HepG2 (cell line): ENCODE measurements around the gene CCR9. TPM values are rescaled to one million over a fixed set of nuclear protein-coding genes. Genes with fewer than 3 reads are reported as not detected.

ENCODE experiments used
- HNRNPH1 ChIP-seq: fragments of 200-400 bp; formaldehyde crosslinking; optimal IDR thresholded peaks from 2 replicates; pipeline ENCODE3; 2017; ENCODE audit warnings: mild to moderate bottlenecking, low read depth, low read length
- HNRNPL ChIP-seq: fragments of 200-400 bp; formaldehyde crosslinking; IDR thresholded peaks from 2 replicates; pipeline ENCODE4 v1.6.1; 2017; ENCODE audit warnings: mild to moderate bottlenecking, low read depth, low read length
- HOMEZ ChIP-seq: IDR thresholded peaks from 2 replicates; pipeline ENCODE4 v1.6.1; 2016; ENCODE audit warnings: low read depth
- IRX3 ChIP-seq: sonication (generic); formaldehyde crosslinking; IDR thresholded peaks from 2 replicates; pipeline ENCODE4 v1.8.1; 2023; ENCODE audit warnings: mild to moderate bottlenecking, low read depth, missing genetic modification reagents, borderline replicate concordance
- ISX ChIP-seq: sonication (generic); formaldehyde crosslinking; conservative IDR thresholded peaks from 2 replicates; pipeline ENCODE4 v1.5.0; 2020; ENCODE audit warnings: missing genetic modification reagents
- PAF1 ChIP-seq: IDR thresholded peaks from 2 replicates; pipeline ENCODE4 v1.6.1; 2016; ENCODE audit warnings: missing genetic modification reagents, missing compliant biosample characterization
- SRY ChIP-seq: sonication (generic); formaldehyde crosslinking; IDR thresholded peaks from 2 replicates; pipeline ENCODE4 v1.8.0; 2022; ENCODE audit warnings: mild to moderate bottlenecking, missing genetic modification reagents
- ZNF607 ChIP-seq: sonication (generic); formaldehyde crosslinking; IDR thresholded peaks from 2 replicates; pipeline ENCODE4 v1.5.1; 2020; ENCODE audit warnings: missing genetic modification reagents, mild to moderate bottlenecking, borderline replicate concordance
- ZNF850 ChIP-seq: sonication (generic); formaldehyde crosslinking; conservative IDR thresholded peaks from 2 replicates; pipeline ENCODE4 v1.9.0; 2021; ENCODE audit warnings: mild to moderate bottlenecking, missing genetic modification reagents
- polyA plus RNA-seq, 8 experiments: library from polyadenylated mRNA; depleted of rRNA in 3 of 8; stranded (reverse) in 7 of 8; unstranded in 1 of 8; fragments of >200 nt; fragmentation: Illumina TruSeq in 4 of 8; extraction: Trizol in 4 of 8; gene quantifications; 2 replicates each; pipeline versions ENCODE4 v1.2.1 to v1.2.3, GENCODE V29; 2011 to 2016; ENCODE audit warnings: low read depth in 4 of 8, missing spikeins in 1 of 8, mixed read lengths in 1 of 8; ENCODE audit not compliant: insufficient read depth in 1 of 8
- total RNA-seq, 5 experiments: library from RNA; depleted of rRNA; stranded (reverse); fragments of >200 nt; fragmentation: Illumina TruSeq; extraction: Trizol; gene quantifications; 2 replicates each; pipeline ENCODE4 v1.2.3, GENCODE V29; 2016; ENCODE audit warnings: low read depth in 1 of 5
- TF ChIP-seq, protein P1 (sequence below): sonication (generic); formaldehyde crosslinking; IDR thresholded peaks from one replicate; pipeline ENCODE4 v1.5.1; 2020; ENCODE audit warnings: mild to moderate bottlenecking, missing genetic modification reagents; ENCODE audit errors: not compliant biosample characterization
- TF ChIP-seq, protein P2 (sequence below): sonication (generic); formaldehyde crosslinking; IDR thresholded peaks from 2 replicates; pipeline ENCODE4 v1.4.0; 2020; ENCODE audit warnings: missing genetic modification reagents, borderline replicate concordance
- TF ChIP-seq, protein P3 (sequence below): IDR thresholded peaks from 2 replicates; pipeline ENCODE4 v1.6.1; 2016; ENCODE audit warnings: missing compliant biosample characterization, missing genetic modification reagents, borderline replicate concordance

The CCR9 gene
- total and polyA plus RNA-seq, 2 of the 13 experiments (the other 11 are each of a cell fraction or from before 2014, with no cell fraction given) = not detected

- TF ChIP-seq, protein P1, sequence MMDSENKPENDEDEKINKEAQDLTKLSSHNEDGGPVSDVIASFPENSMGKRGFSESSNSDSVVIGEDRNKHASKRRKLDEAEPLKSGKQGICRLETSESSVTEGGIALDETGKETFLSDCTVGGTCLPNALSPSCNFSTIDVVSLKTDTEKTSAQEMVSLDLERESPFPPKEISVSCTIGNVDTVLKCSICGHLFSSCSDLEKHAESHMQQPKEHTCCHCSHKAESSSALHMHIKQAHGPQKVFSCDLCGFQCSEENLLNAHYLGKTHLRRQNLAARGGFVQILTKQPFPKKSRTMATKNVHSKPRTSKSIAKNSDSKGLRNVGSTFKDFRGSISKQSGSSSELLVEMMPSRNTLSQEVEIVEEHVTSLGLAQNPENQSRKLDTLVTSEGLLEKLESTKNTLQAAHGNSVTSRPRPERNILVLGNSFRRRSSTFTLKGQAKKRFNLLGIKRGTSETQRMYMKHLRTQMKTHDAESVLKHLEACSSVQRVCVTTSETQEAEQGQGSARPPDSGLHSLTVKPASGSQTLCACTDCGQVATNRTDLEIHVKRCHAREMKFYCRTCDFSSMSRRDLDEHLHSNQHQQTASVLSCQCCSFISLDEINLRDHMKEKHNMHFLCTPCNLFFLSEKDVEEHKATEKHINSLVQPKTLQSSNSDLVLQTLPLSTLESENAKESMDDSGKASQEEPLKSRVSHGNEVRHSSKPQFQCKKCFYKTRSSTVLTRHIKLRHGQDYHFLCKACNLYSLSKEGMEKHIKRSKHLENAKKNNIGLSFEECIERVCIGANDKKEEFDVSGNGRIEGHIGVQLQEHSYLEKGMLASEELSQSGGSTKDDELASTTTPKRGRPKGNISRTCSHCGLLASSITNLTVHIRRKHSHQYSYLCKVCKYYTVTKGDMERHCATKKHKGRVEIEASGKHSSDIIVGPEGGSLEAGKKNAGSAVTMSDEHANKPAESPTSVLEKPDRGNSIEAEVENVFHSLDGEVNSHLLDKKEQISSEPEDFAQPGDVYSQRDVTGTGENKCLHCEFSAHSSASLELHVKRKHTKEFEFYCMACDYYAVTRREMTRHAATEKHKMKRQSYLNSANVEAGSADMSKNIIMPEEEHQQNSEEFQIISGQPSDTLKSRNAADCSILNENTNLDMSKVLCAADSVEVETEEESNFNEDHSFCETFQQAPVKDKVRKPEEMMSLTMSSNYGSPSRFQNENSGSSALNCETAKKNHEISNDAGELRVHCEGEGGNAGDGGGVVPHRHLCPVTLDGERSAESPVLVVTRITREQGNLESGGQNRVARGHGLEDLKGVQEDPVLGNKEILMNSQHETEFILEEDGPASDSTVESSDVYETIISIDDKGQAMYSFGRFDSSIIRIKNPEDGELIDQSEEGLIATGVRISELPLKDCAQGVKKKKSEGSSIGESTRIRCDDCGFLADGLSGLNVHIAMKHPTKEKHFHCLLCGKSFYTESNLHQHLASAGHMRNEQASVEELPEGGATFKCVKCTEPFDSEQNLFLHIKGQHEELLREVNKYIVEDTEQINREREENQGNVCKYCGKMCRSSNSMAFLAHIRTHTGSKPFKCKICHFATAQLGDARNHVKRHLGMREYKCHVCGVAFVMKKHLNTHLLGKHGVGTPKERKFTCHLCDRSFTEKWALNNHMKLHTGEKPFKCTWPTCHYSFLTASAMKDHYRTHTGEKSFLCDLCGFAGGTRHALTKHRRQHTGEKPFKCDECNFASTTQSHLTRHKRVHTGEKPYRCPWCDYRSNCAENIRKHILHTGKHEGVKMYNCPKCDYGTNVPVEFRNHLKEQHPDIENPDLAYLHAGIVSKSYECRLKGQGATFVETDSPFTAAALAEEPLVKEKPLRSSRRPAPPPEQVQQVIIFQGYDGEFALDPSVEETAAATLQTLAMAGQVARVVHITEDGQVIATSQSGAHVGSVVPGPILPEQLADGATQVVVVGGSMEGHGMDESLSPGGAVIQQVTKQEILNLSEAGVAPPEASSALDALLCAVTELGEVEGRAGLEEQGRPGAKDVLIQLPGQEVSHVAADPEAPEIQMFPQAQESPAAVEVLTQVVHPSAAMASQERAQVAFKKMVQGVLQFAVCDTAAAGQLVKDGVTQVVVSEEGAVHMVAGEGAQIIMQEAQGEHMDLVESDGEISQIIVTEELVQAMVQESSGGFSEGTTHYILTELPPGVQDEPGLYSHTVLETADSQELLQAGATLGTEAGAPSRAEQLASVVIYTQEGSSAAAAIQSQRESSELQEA (CRISPR knock-in tag) = no peak
- peak; percentile 64; the same call in 1 of the 2 replicates for TF ChIP-seq HOMEZ (CRISPR knock-in tag)
- TF ChIP-seq PAF1 (CRISPR knock-in tag) = no peak
- TF ChIP-seq, protein P2, sequence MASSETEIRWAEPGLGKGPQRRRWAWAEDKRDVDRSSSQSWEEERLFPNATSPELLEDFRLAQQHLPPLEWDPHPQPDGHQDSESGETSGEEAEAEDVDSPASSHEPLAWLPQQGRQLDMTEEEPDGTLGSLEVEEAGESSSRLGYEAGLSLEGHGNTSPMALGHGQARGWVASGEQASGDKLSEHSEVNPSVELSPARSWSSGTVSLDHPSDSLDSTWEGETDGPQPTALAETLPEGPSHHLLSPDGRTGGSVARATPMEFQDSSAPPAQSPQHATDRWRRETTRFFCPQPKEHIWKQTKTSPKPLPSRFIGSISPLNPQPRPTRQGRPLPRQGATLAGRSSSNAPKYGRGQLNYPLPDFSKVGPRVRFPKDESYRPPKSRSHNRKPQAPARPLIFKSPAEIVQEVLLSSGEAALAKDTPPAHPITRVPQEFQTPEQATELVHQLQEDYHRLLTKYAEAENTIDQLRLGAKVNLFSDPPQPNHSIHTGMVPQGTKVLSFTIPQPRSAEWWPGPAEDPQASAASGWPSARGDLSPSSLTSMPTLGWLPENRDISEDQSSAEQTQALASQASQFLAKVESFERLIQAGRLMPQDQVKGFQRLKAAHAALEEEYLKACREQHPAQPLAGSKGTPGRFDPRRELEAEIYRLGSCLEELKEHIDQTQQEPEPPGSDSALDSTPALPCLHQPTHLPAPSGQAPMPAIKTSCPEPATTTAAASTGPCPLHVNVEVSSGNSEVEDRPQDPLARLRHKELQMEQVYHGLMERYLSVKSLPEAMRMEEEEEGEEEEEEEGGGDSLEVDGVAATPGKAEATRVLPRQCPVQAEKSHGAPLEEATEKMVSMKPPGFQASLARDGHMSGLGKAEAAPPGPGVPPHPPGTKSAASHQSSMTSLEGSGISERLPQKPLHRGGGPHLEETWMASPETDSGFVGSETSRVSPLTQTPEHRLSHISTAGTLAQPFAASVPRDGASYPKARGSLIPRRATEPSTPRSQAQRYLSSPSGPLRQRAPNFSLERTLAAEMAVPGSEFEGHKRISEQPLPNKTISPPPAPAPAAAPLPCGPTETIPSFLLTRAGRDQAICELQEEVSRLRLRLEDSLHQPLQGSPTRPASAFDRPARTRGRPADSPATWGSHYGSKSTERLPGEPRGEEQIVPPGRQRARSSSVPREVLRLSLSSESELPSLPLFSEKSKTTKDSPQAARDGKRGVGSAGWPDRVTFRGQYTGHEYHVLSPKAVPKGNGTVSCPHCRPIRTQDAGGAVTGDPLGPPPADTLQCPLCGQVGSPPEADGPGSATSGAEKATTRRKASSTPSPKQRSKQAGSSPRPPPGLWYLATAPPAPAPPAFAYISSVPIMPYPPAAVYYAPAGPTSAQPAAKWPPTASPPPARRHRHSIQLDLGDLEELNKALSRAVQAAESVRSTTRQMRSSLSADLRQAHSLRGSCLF (CRISPR knock-in tag) = 0 out of 2 replicates have a peak, but pooled peaks have one; percentile 36
- no peak for TF ChIP-seq ISX (CRISPR knock-in tag)
- no peak for TF ChIP-seq SRY
- TF ChIP-seq ZNF850 (CRISPR knock-in tag) = no peak
- TF ChIP-seq HNRNPL = 0 out of 2 replicates have a peak, but pooled peaks have one; percentile 17
- peak; percentile 78 for TF ChIP-seq ZNF607 (CRISPR knock-in tag)
- TF ChIP-seq, protein P3, sequence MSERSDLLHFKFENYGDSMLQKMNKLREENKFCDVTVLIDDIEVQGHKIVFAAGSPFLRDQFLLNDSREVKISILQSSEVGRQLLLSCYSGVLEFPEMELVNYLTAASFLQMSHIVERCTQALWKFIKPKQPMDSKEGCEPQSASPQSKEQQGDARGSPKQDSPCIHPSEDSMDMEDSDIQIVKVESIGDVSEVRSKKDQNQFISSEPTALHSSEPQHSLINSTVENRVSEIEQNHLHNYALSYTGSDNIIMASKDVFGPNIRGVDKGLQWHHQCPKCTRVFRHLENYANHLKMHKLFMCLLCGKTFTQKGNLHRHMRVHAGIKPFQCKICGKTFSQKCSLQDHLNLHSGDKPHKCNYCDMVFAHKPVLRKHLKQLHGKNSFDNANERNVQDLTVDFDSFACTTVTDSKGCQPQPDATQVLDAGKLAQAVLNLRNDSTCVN (CRISPR knock-in tag) = no peak
- no peak for TF ChIP-seq IRX3 (CRISPR knock-in tag)
- TF ChIP-seq HNRNPH1 = no peak
Observed at GRCh38 chr3:45841757-45842491, 44.4 kb upstream of the CCR9 start, which contains the start of gene LZTFL1 (continued).
